ES-I3 (cell line): Measurements from ENCODE around the gene KCNIP1.

Experiments
- H3K36me3 ChIP-seq: 2 replicates; pipeline ENCODE4 v1.6.1; 2013; ENCODE audit warnings: mild to moderate bottlenecking, low read length, control low read depth, moderate library complexity; ENCODE audit not compliant: insufficient read depth
- H3K4me1 ChIP-seq: 2 replicates; pipeline ENCODE4 v1.6.1; 2013; ENCODE audit warnings: mild to moderate bottlenecking, control low read depth, low read length; ENCODE audit not compliant: insufficient read depth
- H3K9ac ChIP-seq: 2 replicates; pipeline ENCODE4 v1.6.1; 2013; ENCODE audit warnings: low read depth, mild to moderate bottlenecking, low read length, moderate library complexity
- H3K9me3 ChIP-seq: 2 replicates; pipeline ENCODE4 v1.6.1; 2013; ENCODE audit warnings: mild to moderate bottlenecking, low read length, moderate library complexity; ENCODE audit not compliant: control insufficient read depth, insufficient read depth

KCNIP1 gene

DNA sequence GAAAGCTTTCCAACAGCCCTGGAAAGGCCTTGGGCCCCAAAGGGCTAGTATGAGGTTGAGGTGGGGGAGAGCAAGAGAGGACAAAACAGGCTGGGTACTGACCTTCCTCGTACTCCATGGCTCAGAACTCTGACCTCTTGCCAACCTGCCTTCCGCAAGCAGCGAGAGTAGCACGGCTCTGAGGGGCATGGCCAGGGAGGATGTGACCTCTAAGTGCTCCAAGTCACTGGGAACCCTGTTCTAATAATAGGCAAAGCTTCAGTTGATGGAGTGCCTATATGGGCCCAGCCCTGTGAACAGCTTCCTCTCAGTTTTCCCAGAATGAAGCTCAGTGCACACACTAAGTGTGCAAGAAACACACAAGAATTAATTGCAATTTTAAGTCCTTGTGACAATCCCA is 152.1 kb downstream of the KCNIP1 start:
- Histone ChIP-seq H3K36me3 (no peaks in the 10 kb centered on the region), H3K9ac (no peak overlapping the region), H3K4me1 (no peaks in the 10 kb centered on the region), H3K9me3 (no peaks in the 10 kb centered on the region)

DNA sequence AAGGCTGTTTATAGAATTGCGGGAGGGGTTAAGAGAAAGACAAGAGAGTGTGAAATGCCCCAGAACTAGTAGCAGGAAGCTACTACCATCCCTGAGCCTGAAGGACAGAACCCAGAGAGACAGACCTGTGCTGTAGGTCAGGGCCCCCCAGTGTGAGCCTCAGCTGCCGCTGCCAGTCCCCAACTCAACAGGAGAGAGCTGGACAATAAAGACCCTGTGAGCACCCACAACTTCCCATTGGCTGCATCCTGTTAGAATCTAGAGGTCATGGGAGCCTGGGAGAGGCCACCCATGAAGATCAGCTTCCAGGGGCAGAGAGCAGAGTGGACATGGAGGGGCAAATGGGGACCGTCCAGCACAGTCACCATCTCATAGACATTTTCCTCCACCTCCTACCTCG is 152.5 kb downstream of the KCNIP1 start:
- Histone ChIP-seq H3K36me3 (no peaks in the 10 kb centered on the region), H3K9me3 (no peaks in the 10 kb centered on the region), H3K4me1 (no peaks in the 10 kb centered on the region), H3K9ac (no peak overlapping the region)

DNA sequence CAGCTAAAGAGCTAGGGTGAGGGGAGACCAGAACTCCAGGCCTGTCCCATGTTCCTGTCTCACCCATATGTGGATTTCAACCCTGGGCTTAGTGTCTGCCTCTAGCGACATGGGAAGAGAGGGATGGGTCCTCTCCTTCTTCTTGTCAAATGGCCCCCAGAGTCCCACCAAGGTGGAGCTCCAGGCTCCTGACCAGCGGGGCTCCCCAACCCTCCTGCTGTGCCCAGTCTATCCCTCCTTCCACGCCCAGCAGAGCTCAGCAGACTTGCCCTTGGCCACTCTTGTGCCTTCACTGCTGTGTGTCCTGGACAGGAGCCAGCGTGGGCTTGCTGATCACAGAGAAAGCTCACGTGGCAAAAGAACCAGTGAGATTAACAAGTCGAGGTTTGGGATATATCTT is 156.7 kb downstream of the KCNIP1 start:
- no peaks in the 10 kb centered on the region for H3K9me3 ChIP-seq
- H3K4me1 ChIP-seq, result no peaks in the 10 kb centered on the region
- no peaks in the 10 kb centered on the region for H3K36me3 ChIP-seq
- no peak overlapping the region for H3K9ac ChIP-seq

DNA sequence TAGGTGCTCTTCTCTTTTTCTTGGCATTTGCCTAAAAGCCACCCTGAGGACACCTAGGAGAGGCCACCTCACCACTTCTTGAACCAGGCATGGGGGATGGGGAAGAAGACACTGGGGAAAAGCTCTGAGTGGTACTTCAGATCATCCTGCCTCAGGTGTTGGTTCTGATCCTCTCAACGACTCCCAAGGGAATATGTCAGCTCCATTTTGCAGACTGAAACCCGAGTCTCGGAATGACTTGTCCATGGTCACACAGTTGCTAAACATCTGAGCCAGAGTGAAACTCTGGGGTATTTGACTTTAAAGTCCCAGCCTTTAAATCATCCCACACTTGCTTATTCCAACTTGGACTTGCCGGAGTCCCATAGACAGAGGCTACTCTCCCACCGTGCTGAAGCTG is 159.1 kb downstream of the KCNIP1 start:
- Histone ChIP-seq H3K9ac (no peak overlapping the region), H3K9me3 (no peaks in the 10 kb centered on the region), H3K4me1 (no peaks in the 10 kb centered on the region), H3K36me3 (no peaks in the 10 kb centered on the region)

DNA sequence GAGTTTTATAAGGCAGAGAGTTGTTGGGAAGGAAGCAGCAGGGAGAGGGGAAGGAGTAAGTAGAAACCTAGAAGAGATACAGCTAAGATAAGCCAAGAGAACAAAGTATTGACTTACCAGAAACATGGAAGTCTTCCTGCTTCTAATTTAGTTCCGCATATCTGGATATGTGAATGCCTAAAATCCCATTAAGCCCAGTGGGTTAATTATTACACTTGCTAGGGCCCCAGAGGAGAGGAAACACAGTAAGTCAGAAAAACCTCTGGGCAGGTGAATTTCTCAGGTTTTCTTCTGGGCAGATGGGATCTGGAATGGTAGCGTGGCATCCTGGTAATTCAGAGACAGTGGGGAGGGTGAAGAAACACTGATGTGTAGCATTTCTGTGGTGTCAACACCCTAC is 175.0 kb downstream of the KCNIP1 start:
- H3K36me3 ChIP-seq, result no peaks in the 10 kb centered on the region
- no peaks in the 10 kb centered on the region for H3K9me3 ChIP-seq
- no peak overlapping the region for H3K9ac ChIP-seq
- no peaks in the 10 kb centered on the region for H3K4me1 ChIP-seq

DNA sequence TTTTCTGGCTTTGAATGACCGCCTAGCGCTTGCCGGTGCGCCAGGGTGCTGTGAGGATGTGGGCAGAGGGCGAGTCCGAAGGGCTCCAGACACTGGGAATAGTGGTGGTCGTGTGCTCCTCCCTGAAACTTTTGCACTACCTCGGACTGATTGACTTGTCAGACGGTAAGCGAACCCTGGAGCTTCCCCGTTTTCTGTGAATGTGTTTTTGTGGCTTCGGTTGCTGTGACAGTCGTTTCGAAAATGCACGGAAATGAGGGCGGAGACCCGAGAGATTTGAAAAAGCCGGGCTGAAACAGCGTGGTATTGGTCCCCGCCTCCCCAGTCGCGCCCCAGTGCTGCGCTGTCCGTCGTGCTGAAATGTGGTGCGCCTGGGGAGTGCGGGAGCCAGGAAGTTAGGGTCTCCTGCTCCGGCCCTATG is 177.2 kb downstream of the KCNIP1 start:
- H3K4me1 ChIP-seq, result no peaks in the 10 kb centered on the region
- H3K9me3 ChIP-seq, result no peaks in the 10 kb centered on the region
- H3K36me3 ChIP-seq, result no peaks in the 10 kb centered on the region
- H3K9ac ChIP-seq, result peak overlapping the region; percentile 17; the same call in 1 of the 2 replicates

DNA sequence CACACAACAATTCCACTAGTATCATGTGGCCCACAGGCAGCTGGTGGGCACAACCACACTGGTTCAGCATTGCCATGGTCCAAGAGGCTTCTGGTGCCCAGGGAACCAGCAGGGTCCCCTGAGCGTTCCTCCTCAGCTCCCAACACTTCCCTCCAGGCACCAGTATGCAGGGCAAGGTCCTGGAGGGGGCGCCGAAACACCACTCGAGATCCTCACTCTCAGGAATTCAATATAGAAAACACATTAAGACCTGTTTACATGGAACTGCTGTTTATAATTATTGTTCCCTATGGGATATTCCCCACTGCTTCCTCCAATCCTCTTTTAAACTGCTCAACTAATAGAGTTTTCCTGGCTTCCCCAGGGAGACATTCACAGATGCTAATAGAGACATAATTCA is 187.8 kb downstream of the KCNIP1 start:
- no peaks in the 10 kb centered on the region for H3K36me3 ChIP-seq
- no peaks in the 10 kb centered on the region for H3K9me3 ChIP-seq
- no peaks in the 10 kb centered on the region for H3K4me1 ChIP-seq
- H3K9ac ChIP-seq, result no peak overlapping the region

DNA sequence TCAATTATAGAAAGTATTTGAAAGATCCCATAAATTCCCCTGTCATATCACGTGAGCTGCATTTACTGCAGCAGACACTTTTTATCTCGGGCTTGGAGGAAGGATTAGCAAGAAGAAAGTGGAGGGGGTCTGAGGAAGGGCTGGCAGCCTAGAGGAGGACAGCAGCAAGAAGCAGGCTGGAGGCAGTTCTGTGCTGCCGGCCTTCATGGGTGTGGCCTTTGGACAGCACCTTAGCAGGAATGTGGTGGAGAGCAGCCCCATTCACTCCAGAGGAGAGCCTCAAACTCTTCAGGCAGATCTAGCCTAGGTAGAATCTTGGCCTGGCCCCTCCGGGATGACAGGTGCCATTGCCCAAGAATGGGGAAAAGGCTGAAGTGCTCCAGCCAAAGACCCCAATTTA is 189.9 kb downstream of the KCNIP1 start:
- no peak overlapping the region for H3K9ac ChIP-seq
- no peaks in the 10 kb centered on the region for H3K4me1 ChIP-seq
- no peaks in the 10 kb centered on the region for H3K9me3 ChIP-seq

DNA sequence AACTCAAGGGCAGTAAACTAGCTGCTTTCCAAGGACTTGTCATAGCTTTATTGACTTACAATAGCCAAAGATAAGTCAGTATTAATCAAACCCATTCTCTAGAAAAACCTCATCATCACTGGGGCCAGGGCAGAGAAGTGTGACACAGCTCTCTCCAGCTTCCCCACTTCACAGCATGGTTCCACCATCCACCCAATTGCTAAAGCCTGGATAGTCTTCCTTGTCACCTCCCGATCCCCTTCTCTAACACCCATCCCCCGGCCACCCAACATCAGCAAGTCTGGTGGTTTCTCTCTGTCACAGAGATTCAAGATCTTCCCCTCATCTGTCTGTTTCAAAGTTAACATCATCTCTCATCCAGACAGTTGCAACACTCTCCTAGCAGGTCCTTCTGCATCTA is 191.1 kb downstream of the KCNIP1 start:
- Histone ChIP-seq H3K9me3 (no peaks in the 10 kb centered on the region), H3K4me1 (no peaks in the 10 kb centered on the region), H3K9ac (no peak overlapping the region), H3K36me3 (no peaks in the 10 kb centered on the region)

More for the DNA sequence above, 189.9 kb downstream of the KCNIP1 start:
- H3K36me3 ChIP-seq, result no peaks in the 10 kb centered on the region

DNA sequence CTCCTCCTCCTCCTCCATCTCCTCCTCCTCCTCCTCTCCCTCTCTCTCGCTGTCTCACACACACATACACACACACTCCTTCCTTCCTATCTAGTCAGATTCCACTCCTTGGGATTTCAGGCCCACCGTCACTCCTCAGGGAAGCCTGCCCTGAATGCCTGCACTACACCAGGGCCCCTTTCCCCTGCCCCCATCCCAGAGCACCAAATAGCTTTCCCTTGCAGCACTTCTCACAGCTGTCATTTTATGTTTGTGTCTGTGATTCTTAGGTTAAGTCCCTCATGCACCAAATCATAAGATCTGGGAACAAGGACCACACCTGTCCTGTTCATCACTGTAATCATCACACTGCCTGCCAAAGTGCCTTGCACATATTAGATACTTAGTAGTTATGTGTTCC is 193.2 kb downstream of the KCNIP1 start:
- Histone ChIP-seq H3K36me3 (no peaks in the 10 kb centered on the region), H3K9me3 (no peaks in the 10 kb centered on the region), H3K4me1 (no peaks in the 10 kb centered on the region), H3K9ac (no peak overlapping the region)

DNA sequence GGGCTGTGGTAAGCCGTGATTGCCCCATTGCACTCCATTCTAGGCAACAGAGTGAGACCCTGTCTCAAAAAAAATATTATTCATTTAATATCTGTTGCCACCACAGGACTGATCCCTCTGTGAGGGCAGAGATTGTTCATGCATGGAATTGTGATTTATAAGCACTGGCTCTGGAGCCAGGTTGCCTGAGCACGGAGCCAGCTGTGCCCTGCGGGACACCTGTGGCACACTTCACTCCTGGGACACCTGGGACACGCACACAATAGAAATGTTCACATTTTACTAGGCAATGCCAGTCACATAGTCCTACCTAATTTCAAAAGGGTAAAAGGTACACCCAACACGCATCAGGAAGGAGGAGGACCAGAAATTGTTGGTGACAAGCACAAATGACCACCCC is 196.7 kb downstream of the KCNIP1 start:
- peaks cover 2% of the 10 kb centered on the region; the same call in 1 of the 2 replicates for H3K4me1 ChIP-seq
- no peaks in the 10 kb centered on the region for H3K9me3 ChIP-seq
- H3K9ac ChIP-seq, result no peak overlapping the region
- H3K36me3 ChIP-seq, result no peaks in the 10 kb centered on the region

DNA sequence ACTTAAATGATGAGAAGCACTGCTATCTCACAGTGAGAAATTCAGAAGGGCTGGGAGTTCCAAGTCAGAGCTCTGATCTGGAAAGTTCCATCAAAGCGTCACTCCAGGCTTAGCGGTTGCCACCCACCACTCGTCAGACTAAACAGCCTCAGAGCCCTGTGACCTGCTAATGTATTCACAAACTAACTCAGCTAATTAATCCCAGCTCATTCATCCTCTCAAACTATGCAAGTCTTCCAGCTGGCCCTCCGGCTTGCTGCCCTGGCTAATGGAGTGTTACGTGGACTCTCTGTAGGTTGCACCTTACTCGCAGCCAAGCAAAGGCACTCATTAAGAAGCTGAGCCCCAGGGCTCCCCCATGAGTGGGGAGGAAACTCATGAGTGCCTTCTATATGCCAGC is 197.5 kb downstream of the KCNIP1 start:
- Histone ChIP-seq H3K36me3 (no peaks in the 10 kb centered on the region), H3K9ac (no peak overlapping the region), H3K9me3 (no peaks in the 10 kb centered on the region), H3K4me1 (peaks cover 2% of the 10 kb centered on the region; the same call in 1 of the 2 replicates)

DNA sequence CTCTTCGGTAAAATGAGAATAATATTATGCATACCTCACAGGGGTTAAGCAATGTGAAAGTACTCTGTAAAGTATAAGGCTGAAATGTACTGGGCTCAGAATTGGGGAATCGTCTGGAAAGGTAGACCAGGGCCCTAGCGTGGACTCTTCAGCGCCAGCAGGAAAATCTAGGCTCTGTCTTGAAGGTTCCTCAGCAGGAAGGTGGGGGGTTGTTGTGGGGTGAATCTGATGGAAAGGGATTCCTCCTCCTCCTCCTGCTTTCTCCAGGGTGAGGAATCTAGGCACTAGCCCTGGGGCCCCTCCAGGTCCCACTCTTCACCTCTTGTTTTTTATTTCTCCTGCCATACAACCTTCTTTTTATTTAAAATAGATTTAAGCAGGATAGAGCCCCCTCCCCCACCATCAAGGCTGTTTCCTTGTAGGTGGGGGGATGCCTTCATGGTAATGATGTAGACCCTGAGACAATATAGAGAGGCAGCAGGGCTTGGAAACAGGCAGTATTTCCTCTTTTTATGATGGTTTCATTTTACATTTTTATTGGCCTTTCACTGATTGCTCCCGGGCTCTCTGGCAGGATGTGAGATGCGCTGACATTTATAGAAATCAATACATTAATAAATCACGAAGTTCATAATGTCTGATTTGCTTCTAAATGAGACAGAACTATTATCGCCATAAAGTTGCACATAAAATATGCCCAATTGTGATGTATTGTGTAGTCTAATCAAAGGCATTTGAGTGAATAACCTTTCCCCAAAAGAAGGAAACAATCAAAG is 200.8 kb downstream of the KCNIP1 start:
- H3K9ac ChIP-seq, result no peak overlapping the region
- H3K9me3 ChIP-seq, result no peaks in the 10 kb centered on the region
- peaks cover 2% of the 10 kb centered on the region; the same call in 1 of the 2 replicates for H3K4me1 ChIP-seq
- no peaks in the 10 kb centered on the region for H3K36me3 ChIP-seq

DNA sequence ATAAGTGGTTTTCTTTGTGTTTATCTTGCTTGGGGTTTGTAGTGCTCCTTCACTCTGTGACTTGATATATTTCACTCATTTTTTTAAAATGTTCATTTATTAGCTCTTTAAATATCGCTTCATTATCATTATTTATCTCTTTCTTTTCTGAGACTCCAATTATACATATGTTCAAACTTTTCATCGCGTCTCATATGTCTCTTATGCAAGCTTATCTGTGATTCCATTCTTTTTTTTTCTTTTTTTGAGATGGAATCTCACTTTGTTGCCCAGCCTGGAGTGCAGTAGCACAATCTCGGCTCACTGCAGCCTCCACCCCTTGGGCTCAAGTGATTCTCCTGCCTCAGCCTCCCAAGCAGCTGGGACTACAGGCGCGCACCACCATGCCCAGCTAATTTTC is 205.8 kb downstream of the KCNIP1 start:
- H3K9ac ChIP-seq, result no peak overlapping the region
- H3K9me3 ChIP-seq, result no peaks in the 10 kb centered on the region
- H3K36me3 ChIP-seq, result no peaks in the 10 kb centered on the region
- peaks cover 2% of the 10 kb centered on the region; the same call in 1 of the 2 replicates for H3K4me1 ChIP-seq

DNA sequence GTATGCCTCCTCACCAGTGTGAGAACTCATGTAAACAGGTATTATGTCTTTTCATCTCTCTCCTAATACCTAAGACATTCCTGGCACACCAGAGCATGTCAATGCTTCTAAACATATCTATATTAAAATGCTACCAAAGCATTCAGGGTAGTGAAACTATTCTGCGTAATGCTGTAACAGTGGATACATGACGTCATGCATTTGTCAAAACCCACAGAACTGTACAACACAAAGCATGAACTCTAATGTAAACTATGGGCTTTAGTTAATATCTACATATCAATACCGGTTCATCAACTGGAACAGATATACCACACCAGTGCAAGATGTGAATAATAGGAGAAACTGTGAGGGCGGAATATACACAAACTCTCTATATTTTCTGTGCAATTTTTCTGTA is 207.5 kb downstream of the KCNIP1 start:
- no peaks in the 10 kb centered on the region for H3K36me3 ChIP-seq
- no peaks in the 10 kb centered on the region for H3K9me3 ChIP-seq
- no peak overlapping the region for H3K9ac ChIP-seq
- no peaks in the 10 kb centered on the region for H3K4me1 ChIP-seq
